Stimulated activated CD4-positive, alpha-beta T cell treated with anti-CD3 and anti-CD28 coated beads, Interleukin-1b, Interleukin-23, amount 100 ng/mL, for 48 hours (primary cell): ENCODE measurements around the gene CCDC177.

ENCODE experiments used
- DNase-seq: peaks from one replicate; pipeline ENCODE4 v3.0.0-alpha.2; 2020

Gene CCDC177

GRCh38 chr14:69525896-69526295 lies 48.8 kb downstream of the CCDC177 start:
- no peak for DNase-seq

DNA sequence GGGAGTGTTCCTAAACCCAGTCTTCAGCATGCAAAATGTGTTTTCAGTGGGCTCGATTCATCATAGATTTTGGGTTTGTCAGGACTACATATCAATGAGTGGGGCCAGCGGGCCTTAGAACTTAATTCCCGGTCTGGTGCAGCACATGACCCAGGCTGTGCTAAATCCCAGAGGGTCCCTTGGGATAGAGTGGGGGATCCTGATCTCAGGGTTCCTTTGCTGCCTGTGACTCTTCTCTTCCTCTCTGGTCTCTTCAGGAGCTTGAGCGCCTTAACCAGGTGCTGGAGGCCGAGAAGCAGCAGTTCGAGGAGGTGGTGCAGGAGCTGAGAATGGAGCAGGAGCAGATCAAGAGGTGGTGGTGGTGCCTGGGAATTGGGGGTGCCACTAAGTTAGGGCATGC lies 52.6 kb downstream of the CCDC177 start:
- no peak for DNase-seq
